Caco-2 (cell line): ENCODE results near the gene LIME1. TPM values are rescaled to one million over a fixed set of nuclear protein-coding genes. Genes with fewer than 3 reads are reported as not detected.

Experiments
- BruUV-seq: library from RNA; stranded (reverse); fragments of 400-500 nt; replicated peaks from 2 replicates; lab custom pipeline; 2021; lab: Mats Ljungman, UMichigan
- CTCF ChIA-PET: fragments of 300-600 bp; sonication (Branson Sonifier 250); formaldehyde crosslinking; loops from one replicate; lab custom pipeline; 2022; ENCODE audit warnings: antibody characterized with exemption; lab: Charles Lee
- POLR2A ChIA-PET: fragments of 300-600 bp; sonication (Branson Sonifier 250); formaldehyde crosslinking; loops from one replicate; lab custom pipeline; 2022; ENCODE audit warnings: antibody characterized with exemption; lab: Charles Lee
- DNase-seq, 2 experiments: peaks; one replicate each; pipeline versions ENCODE4 v3.0.0 to v3.0.0-alpha.2; 2020 to 2022
- H3K27me3 ChIP-seq: replicated peaks from 2 replicates; pipeline ENCODE4 v1.6.0; 2011; ENCODE audit warnings: low read length; ENCODE audit not compliant: control insufficient read depth, insufficient read depth
- H3K36me3 ChIP-seq: 2 replicates; pipeline ENCODE4 v1.5.1; 2011; ENCODE audit warnings: low read length; ENCODE audit not compliant: control insufficient read depth, insufficient read depth
- H3K4me1 ChIP-seq: fragments of 250-450 bp; sonication (Bioruptor Pico); 2 replicates; pipeline ENCODE4 v1.5.1; 2020; ENCODE audit warnings: mild to moderate bottlenecking
- H3K4me3 ChIP-seq: 2 replicates; pipeline ENCODE4 v1.5.1; 2011; ENCODE audit warnings: low read depth, mild to moderate bottlenecking, control low read depth, low read length
- H3K9me3 ChIP-seq: fragments of 250-450 bp; sonication (Bioruptor Pico); 2 replicates; pipeline ENCODE4 v1.5.1; 2020; ENCODE audit warnings: mild to moderate bottlenecking, moderate library complexity
- H3K27ac Mint-ChIP-seq: one replicate; pipeline ENCODE4 v1.8.0; 2022; ENCODE audit warnings: mixed read lengths; ENCODE audit not compliant: unreplicated experiment
- H3K27me3 Mint-ChIP-seq: one replicate; pipeline ENCODE4 v1.8.0; 2022; ENCODE audit warnings: mixed read lengths; ENCODE audit not compliant: insufficient read depth, unreplicated experiment
- H3K36me3 Mint-ChIP-seq: one replicate; pipeline ENCODE4 v1.8.0; 2022; ENCODE audit warnings: mild to moderate bottlenecking, mixed read lengths; ENCODE audit not compliant: insufficient read depth, unreplicated experiment
- H3K4me1 Mint-ChIP-seq: one replicate; pipeline ENCODE4 v1.8.0; 2022; ENCODE audit warnings: low read depth, mixed read lengths; ENCODE audit not compliant: unreplicated experiment
- H3K4me3 Mint-ChIP-seq: one replicate; pipeline ENCODE4 v1.8.0; 2022; ENCODE audit warnings: mild to moderate bottlenecking, moderate library complexity, mixed read lengths; ENCODE audit not compliant: unreplicated experiment
- H3K9me3 Mint-ChIP-seq: one replicate; pipeline ENCODE4 v1.8.0; 2022; ENCODE audit warnings: mixed read lengths; ENCODE audit not compliant: unreplicated experiment
- CTCF ChIP-seq, 2 experiments: fragments of 200-600 bp in 1 of 2; IDR thresholded peaks; 1 replicate in 1 of 2; 2 replicates in 1 of 2; pipeline versions ENCODE4 v1.5.1 to v1.8.0; 2011 to 2022; ENCODE audit warnings: antibody characterized with exemption in 1 of 2, control low read depth in 1 of 2, inconsistent platforms in 1 of 2, low read depth in 1 of 2, low read length in 1 of 2, mild to moderate bottlenecking in 1 of 2, moderate library complexity in 1 of 2; ENCODE audit not compliant: insufficient read depth in 1 of 2, severe bottlenecking in 1 of 2, unreplicated experiment in 1 of 2
- intact Hi-C: fragments of 100-400 bp; cut with micrococcal nuclease; formaldehyde crosslinking; loops from one replicate; pipeline ENCODE4 v1.10.0; 2022; ENCODE audit not compliant: unreplicated experiment
- total RNA-seq: library from RNA; stranded (reverse); gene quantifications from 2 replicates; pipeline ENCODE4 v1.2.3, GENCODE V29; 2022

The LIME1 gene
- total RNA-seq, 1 experiment from 2014 or later, result 18.8 TPM

GRCh38 chr20:63708301-63709148, 27.9 kb upstream of the LIME1 start:
- Mint-ChIP-seq H3K4me1 (peaks cover 16% of the 10 kb centered on the region), H3K27me3 (no peaks in the 10 kb centered on the region), H3K9me3 (peaks cover 16% of the 10 kb centered on the region), H3K27ac (peak overlapping the region; percentile 84), H3K4me3 (peak overlapping the region; percentile 87), H3K36me3 (peaks cover 100% of the 10 kb centered on the region)
- Histone ChIP-seq H3K4me3 (peak overlapping the region; percentile 96), H3K27me3 (no peaks in the 10 kb centered on the region), H3K9me3 (peaks cover 6% of the 10 kb centered on the region; the same call in 1 of the 2 replicates), H3K36me3 (peaks cover 23% of the 10 kb centered on the region), H3K4me1 (peaks cover 14% of the 10 kb centered on the region)
- no peak for TF ChIP-seq CTCF (IDR thresholded peaks at IDR 0.05; ENCODE audit: insufficient read depth in 1 of 2, low read depth in 1 of 2, low read length in 1 of 2, severe bottlenecking in 1 of 2, unreplicated experiment in 1 of 2)
- BruUV-seq, result TSS peak; percentile 42
- intact Hi-C loops, result no loop called here
- ChIA-PET CTCF (interaction anchor here (0.7 to 3.0 kb wide), 18 partner anchors 10 to 412 kb away, joined by 3 to 25 read pairs (median 4); partner anchors contain the start of genes LIME1, PTK6, SAMD10 and TPD52L2), POLR2A (interaction anchor here (0.5 to 1.9 kb wide), 18 partner anchors 10 to 248 kb away, joined by 3 to 33 read pairs (median 4); partner anchors contain the start of genes HELZ2, LIME1, RTEL1 and SLC2A4RG)
- peak; percentile 55 to 72 for DNase-seq

- CTCF ChIA-PET, result interaction anchor here (3.0 kb wide), 1 partner anchor 32 kb away, joined by 25 read pairs; no protein-coding TSS in a partner anchor
These were observed 27.3 kb upstream of the LIME1 start for GRCh38 chr20:63709149-63709527.

More at GRCh38 chr20:63709149-63709527, 27.3 kb upstream of the LIME1 start:
- H3K27me3 ChIP-seq, result no peaks in the 10 kb centered on the region
- POLR2A ChIA-PET, result interaction anchor here (1.3 kb wide), 1 partner anchor 12 kb away, joined by 7 read pairs; the partner anchor contains the start of gene TNFRSF6B
- H3K9me3 ChIP-seq, result peaks cover 9% of the 10 kb centered on the region
- no TSS peak for BruUV-seq
- intact Hi-C loops, result no loop called here
- H3K4me3 ChIP-seq, result peak overlapping the region; percentile 96
- Mint-ChIP-seq H3K27ac (peak overlapping the region; percentile 84), H3K36me3 (peaks cover 100% of the 10 kb centered on the region), H3K9me3 (peaks cover 16% of the 10 kb centered on the region), H3K4me3 (peak overlapping the region; percentile 87), H3K27me3 (no peaks in the 10 kb centered on the region), H3K4me1 (peaks cover 16% of the 10 kb centered on the region)
- no peak for TF ChIP-seq CTCF (IDR thresholded peaks at IDR 0.05; ENCODE audit: insufficient read depth in 1 of 2, low read depth in 1 of 2, low read length in 1 of 2, severe bottlenecking in 1 of 2, unreplicated experiment in 1 of 2)
- peaks cover 14% of the 10 kb centered on the region for H3K4me1 ChIP-seq
- DNase-seq, result no peak
- H3K36me3 ChIP-seq, result peaks cover 23% of the 10 kb centered on the region
